K562 (cell line): ENCODE results near the gene CSAD. TPM values are rescaled to one million over a fixed set of nuclear protein-coding genes. Genes with fewer than 3 reads are reported as not detected.

Experiments used
- ATAC-seq: fragments of 200-7000 bp; cut with Tn5 transposase; 3 replicates; pipeline ENCODE4 v1.9.1; 2020; ENCODE audit warnings: moderate library complexity
- BruUV-seq: library from RNA; stranded (reverse); fragments of 400-500 nt; replicated peaks from 2 replicates; lab custom pipeline; 2021; lab: Mats Ljungman, UMichigan
- CTCF ChIA-PET: fragments of 300-600 bp; formaldehyde crosslinking; extraction: SDS; loops from one replicate; lab custom pipeline; 2021; ENCODE audit warnings: low intra/inter-chr PET ratio; lab: Yijun Ruan, JAX
- POLR2A ChIA-PET: fragments of 300-600, 350-650 bp; sonication (Branson Sonifier 250); formaldehyde crosslinking; extraction: SDS; loops from one replicate; lab custom pipeline; 2021; ENCODE audit warnings: antibody characterized with exemption, inconsistent platforms; lab: Yijun Ruan, JAX
- DNase-seq, 4 experiments: peaks; one replicate each; pipeline versions ENCODE4 v3.0.0 to v3.0.0-alpha.2; 2011 to 2018; ENCODE audit warnings: low spot score in 3 of 4, mixed read lengths in 3 of 4; ENCODE audit errors: extremely low read depth in 1 of 4
- FAIRE-seq: peaks from 2 replicates; lab custom pipeline; 2011; peaks lifted over from hg19 to GRCh38; lab: Jason Lieb, UNC
- H2AFZ ChIP-seq: 2 replicates; pipeline ENCODE4 v1.6.0; 2011; ENCODE audit warnings: low read depth, low read length, control low read depth, inconsistent platforms
- H3K27ac ChIP-seq: fragments of 200-600 bp; 3 replicates; pipeline ENCODE4 v1.8.0; 2011; ENCODE audit warnings: low read depth, mild to moderate bottlenecking, control low read depth, inconsistent platforms, low read length, moderate library complexity, mixed read lengths; ENCODE audit errors: extremely low read depth
- H3K27me3 ChIP-seq, 2 experiments: fragments of 300-600 bp in 1 of 2; 2 replicates in 1 of 2; 3 replicates in 1 of 2; pipeline versions ENCODE4 v1.6.0 to v1.8.0; 2011; ENCODE audit warnings: inconsistent platforms in 2 of 2, low read length in 2 of 2, mild to moderate bottlenecking in 1 of 2, mixed read lengths in 1 of 2, moderate library complexity in 1 of 2; ENCODE audit not compliant: control insufficient read depth in 2 of 2, insufficient read depth in 2 of 2
- H3K36me3 ChIP-seq: fragments of 300-600 bp; 3 replicates; pipeline ENCODE4 v1.8.0; 2011; ENCODE audit warnings: mild to moderate bottlenecking, low read length, inconsistent platforms; ENCODE audit not compliant: control insufficient read depth, insufficient read depth
- H3K4me1 ChIP-seq, 2 experiments: fragments of 200-600 bp in 1 of 2; replicated peaks in 1 of 2; 2 replicates in 1 of 2; 3 replicates in 1 of 2; pipeline versions ENCODE4 v1.5.1 to v1.8.0; 2011; ENCODE audit warnings: inconsistent platforms in 2 of 2, low read length in 2 of 2, mild to moderate bottlenecking in 1 of 2, mixed read lengths in 1 of 2, moderate library complexity in 1 of 2; ENCODE audit not compliant: control insufficient read depth in 2 of 2, insufficient read depth in 2 of 2
- H3K4me2 ChIP-seq: 2 replicates; pipeline ENCODE4 v1.6.1; 2011; ENCODE audit warnings: low read length, control low read depth, inconsistent platforms, mixed read lengths; ENCODE audit not compliant: insufficient read depth
- H3K4me3 ChIP-seq: fragments of 200-600 bp; sonication (generic), shearing (Covaris generic); 2 replicates; pipeline ENCODE4 v1.5.1; 2016; ENCODE audit warnings: control low read depth, inconsistent platforms
- H3K79me2 ChIP-seq: fragments of 200-600 bp; 3 replicates; pipeline ENCODE4 v1.8.0; 2011; ENCODE audit warnings: low read length, inconsistent platforms; ENCODE audit not compliant: control insufficient read depth, insufficient read depth
- H3K9ac ChIP-seq, 2 experiments: 2 replicates each; pipeline versions ENCODE4 v1.6.0 to v1.6.1; 2011; ENCODE audit warnings: low read depth in 2 of 2, low read length in 2 of 2, control low read depth in 1 of 2, inconsistent platforms in 1 of 2, mild to moderate bottlenecking in 1 of 2, mixed read lengths in 1 of 2; ENCODE audit not compliant: insufficient read depth in 1 of 2
- H3K9me1 ChIP-seq: one replicate; pipeline ENCODE4 v1.6.0; 2011; ENCODE audit warnings: inconsistent platforms, mild to moderate bottlenecking, low read length, moderate library complexity; ENCODE audit not compliant: control insufficient read depth, insufficient read depth
- H3K9me3 ChIP-seq: replicated peaks from 2 replicates; pipeline ENCODE4 v1.5.1; 2011; ENCODE audit warnings: low read depth, low read length, inconsistent platforms; ENCODE audit not compliant: control insufficient read depth, insufficient read depth
- H4K20me1 ChIP-seq: replicated peaks from 2 replicates; pipeline ENCODE4 v1.6.1; 2011; ENCODE audit warnings: low read length, inconsistent platforms, mixed read lengths; ENCODE audit not compliant: control insufficient read depth, insufficient read depth
- E2F6 ChIP-seq, 2 experiments: IDR thresholded peaks; 2 replicates each; pipeline ENCODE4 v1.6.1; 2011; ENCODE audit warnings: borderline replicate concordance in 1 of 2, control low read depth in 1 of 2, low read depth in 1 of 2, low read length in 1 of 2, mild to moderate bottlenecking in 1 of 2, mixed read lengths in 1 of 2, moderate library complexity in 1 of 2; ENCODE audit not compliant: insufficient read depth in 1 of 2, insufficient read length in 1 of 2, poor library complexity in 1 of 2, severe bottlenecking in 1 of 2; ENCODE audit errors: extremely low read depth in 1 of 2
- HDAC3 ChIP-seq: fragments of 450-650 bp; IDR thresholded peaks from 2 replicates; pipeline ENCODE4 v1.6.1; 2018; ENCODE audit warnings: borderline replicate concordance, mild to moderate bottlenecking, moderate library complexity; ENCODE audit not compliant: partially characterized antibody
- SPI1 ChIP-seq: IDR thresholded peaks from 2 replicates; pipeline ENCODE4 v1.6.1; 2011; ENCODE audit warnings: low read depth, low read length, control low read depth, borderline replicate concordance
- TRIM24 ChIP-seq, 2 experiments: fragments of 450-650 bp; IDR thresholded peaks; 2 replicates each; pipeline ENCODE4 v1.6.1; 2016
- ZBTB34 ChIP-seq: fragments of 250-450 bp; sonication (Bioruptor Pico); IDR thresholded peaks from 2 replicates; pipeline ENCODE4 v1.8.0; 2021; ENCODE audit warnings: mild to moderate bottlenecking, moderate library complexity
- ZFP91 ChIP-seq: sonication (generic); formaldehyde crosslinking; IDR thresholded peaks from 2 replicates; pipeline ENCODE4 v1.8.0; 2022; ENCODE audit warnings: mild to moderate bottlenecking, missing genetic modification reagents
- WGBS: fragments of 100-300 bp; shearing (Covaris generic); methylation state at CpG from one replicate; pipeline ENCODE4 v1.1.6; 2016; ENCODE audit warnings: low coverage, mixed read lengths; ENCODE audit not compliant: insufficient coverage; ENCODE audit errors: missing lambda C conversion rate; 5-methylcytosine and 5-hydroxymethylcytosine counted together
- in situ Hi-C: fragments of 300-500 bp; cut with MboI; formaldehyde crosslinking; loops from 4 replicates; pipeline ENCODE4 v1.15.0; 2018; ENCODE audit warnings: inconsistent platforms, mixed read lengths
- intact Hi-C: fragments of 100-400 bp; cut with micrococcal nuclease; formaldehyde crosslinking; loops from 2 replicates; pipeline ENCODE4 v1.14.2; 2022
- polyA plus RNA-seq, 8 experiments: library from polyadenylated mRNA; depleted of rRNA in 4 of 8; stranded (reverse) in 5 of 8; unstranded in 3 of 8; fragments of >200 nt; fragmentation: Nextera tagmentation in 2 of 8; fragmentation: Illumina TruSeq in 1 of 8; extraction: Ambion mirVana in 2 of 8; extraction: Trizol in 1 of 8; gene quantifications; 2 replicates each; pipeline versions ENCODE4 v1.2.1 to v1.2.3, GENCODE V29; 2011 to 2014; ENCODE audit warnings: inconsistent platforms in 1 of 8, missing spikeins in 1 of 8
- total RNA-seq, 7 experiments: library from RNA; depleted of rRNA in 6 of 7; stranded (reverse); fragments of >200 nt in 6 of 7; fragmentation: Illumina TruSeq in 2 of 7; extraction: Trizol in 2 of 7; gene quantifications; 2 replicates each; pipeline versions ENCODE4 v1.2.1 to v1.2.3, GENCODE V29; 2011 to 2021; ENCODE audit warnings: low replicate concordance in 1 of 7

The CSAD gene
- total and polyA plus RNA-seq, 9 of the 15 experiments (the other 6 are each of a cell fraction or from before 2014, with no cell fraction given): 1.8 to 19.6 (median 8.1) TPM

- H3K4me1 ChIP-seq: peaks cover 28 to 30% of the 10 kb centered on the region in 2 experiments; a peak in 4 of 5 replicates
- H3K79me2 ChIP-seq: no peaks in the 10 kb centered on the region
- H3K9ac ChIP-seq: no peak overlapping the region
- 87% methylated on average over 19 of the region's 19 CpGs for WGBS
- no peak for FAIRE-seq
- H3K27ac ChIP-seq: no peak overlapping the region
- DNase-seq: no peak
- H3K27me3 ChIP-seq: no peaks in the 10 kb centered on the region
- intact Hi-C loops: no loop called here
- TF ChIP-seq ZFP91 (CRISPR knock-in tag) (no peak), SPI1 (no peak), ZBTB34 (CRISPR knock-in tag) (no peak), E2F6 (IDR thresholded peaks at IDR 0.05; ENCODE audit: borderline replicate concordance in 1 of 2, extremely low read depth in 1 of 2, insufficient read depth in 1 of 2, insufficient read length in 1 of 2, low read depth in 1 of 2, low read length in 1 of 2, poor library complexity in 1 of 2, severe bottlenecking in 1 of 2) (no peak), HDAC3 (no peak), TRIM24 (IDR thresholded peaks at IDR 0.05) (no peak)
- H4K20me1 ChIP-seq: no peaks in the 10 kb centered on the region
- H3K4me3 ChIP-seq: no peak overlapping the region
- H3K9me1 ChIP-seq: no peaks in the 10 kb centered on the region
- CTCF ChIA-PET: no interaction called here
- no peak overlapping the region for H2AFZ ChIP-seq
- POLR2A ChIA-PET: interaction anchor here (0.7 to 1.2 kb wide), 3 partner anchors 11 to 318 kb away, joined by 3 to 7 read pairs (median 5); no protein-coding TSS in a partner anchor
- no TSS peak for BruUV-seq
- in situ Hi-C loops: no loop called here
- no peaks in the 10 kb centered on the region for H3K9me3 ChIP-seq
- H3K36me3 ChIP-seq: no peaks in the 10 kb centered on the region
- no peak for ATAC-seq
- no peak overlapping the region for H3K4me2 ChIP-seq
Measured at GRCh38 chr12:53197011-53197640, 16.4 kb upstream of the CSAD start.
